Right cardiac atrium (tissue), 5 donors: Measurements from ENCODE around the gene ERF. TPM values are rescaled to one million over a fixed set of nuclear protein-coding genes. Genes with fewer than 3 reads are reported as not detected.

ENCODE experiments used
- ATAC-seq, 2 donors: fragments of 200-7000 bp; cut with Tn5 transposase; one replicate each; pipeline versions ENCODE4 v1.8.0 to v1.9.1; 2020; ENCODE audit warnings: moderate library complexity in 2 of 2, mild to moderate bottlenecking in 1 of 2
- DNase-seq, 3 donors: peaks; one replicate each; pipeline ENCODE4 v3.0.0-alpha.2; 2020
- H3K27ac ChIP-seq: one replicate; pipeline ENCODE4 v1.5.1; 2013; ENCODE audit warnings: mild to moderate bottlenecking, low read length, control low read depth, moderate library complexity
- H3K27me3 ChIP-seq: one replicate; pipeline ENCODE4 v1.6.1; 2013; ENCODE audit not compliant: control insufficient read depth, insufficient read depth
- H3K4me1 ChIP-seq: one replicate; pipeline ENCODE4 v1.6.1; 2013; ENCODE audit warnings: low read length; ENCODE audit not compliant: control insufficient read depth, insufficient read depth
- H3K4me3 ChIP-seq: one replicate; pipeline ENCODE4 v1.5.1; 2013; ENCODE audit warnings: low read length, control low read depth
- H3K9me3 ChIP-seq: one replicate; pipeline ENCODE4 v1.6.1; 2013; ENCODE audit warnings: low read length; ENCODE audit not compliant: control insufficient read depth
- WGBS: extraction: QIAGEN DNeasy Blood & Tissue Kit; methylation state at CpG from one replicate; pipeline ENCODE4 v1.1.7; 2013; 5-methylcytosine and 5-hydroxymethylcytosine counted together
- intact Hi-C, 4 donors: fragments of 100-400 bp; cut with DNase I; formaldehyde crosslinking; loops; one replicate each; pipeline versions ENCODE4 v1.11.0 to v1.14.0; 2022 to 2023
- polyA plus RNA-seq: library from polyadenylated mRNA; stranded (reverse); fragments of 200-250 nt; gene quantifications from one replicate; pipeline ENCODE4 v1.2.3, GENCODE V29; 2013
- total RNA-seq, 4 donors: library from RNA; stranded (reverse); fragmentation: NEBNext Ultra II Directional; extraction: Animal tissue kit (Norgen Biotek cat#: 25700); gene quantifications; one replicate each; pipeline ENCODE4 v1.2.1, GENCODE V29; 2021
- donor health status: healthy with polysubstance abuse.
- donor health status: DM: no; HTN: yes; CAD: no.
- donor health status: DM: no; HTN: no; CAD: no.
- donor health status: DM: no; HTN: yes; CAD: no; lungs with severe emphysema.
- donor health status: DM: yes; HTN: yes; CAD: no.

The ERF gene
- total and polyA plus RNA-seq, 5 donors = 33.3 to 58.1 (median 44.4) TPM

DNA sequence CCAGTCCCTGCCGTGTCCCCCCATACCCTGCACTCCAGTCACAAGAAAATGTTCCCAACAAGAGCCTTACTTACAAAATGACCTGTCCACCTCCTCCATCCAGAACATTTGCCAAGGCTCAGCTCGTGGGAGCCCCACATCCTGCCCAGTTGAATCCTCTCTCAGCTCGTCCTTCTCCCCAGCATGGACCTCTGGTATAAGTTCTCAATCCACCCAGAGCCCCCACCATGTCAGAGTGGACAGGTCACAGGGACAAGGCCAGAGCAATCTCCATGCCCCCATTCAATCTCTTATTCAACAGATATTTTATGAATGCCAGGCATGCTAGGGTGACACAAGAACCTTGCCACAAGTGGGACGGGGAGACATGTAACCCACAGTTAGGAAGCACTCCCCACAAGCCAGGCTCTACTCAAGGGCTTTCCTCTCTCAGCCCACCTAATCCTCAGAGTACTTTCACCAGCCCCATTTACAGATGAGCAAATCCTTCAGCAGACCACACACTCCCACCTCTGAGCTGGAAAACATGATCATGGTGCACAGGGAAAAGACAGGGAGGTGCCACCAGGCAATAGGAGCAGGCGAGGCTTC lies 52.5 kb downstream of the ERF start:
- no peaks in the 10 kb centered on the region for H3K9me3 ChIP-seq
- no peaks in the 10 kb centered on the region for H3K27me3 ChIP-seq
- H3K27ac ChIP-seq = peak overlapping the region; percentile 40
- peaks cover 4% of the 10 kb centered on the region for H3K4me1 ChIP-seq
- DNase-seq (no peak), ATAC-seq (no peak)
- no peak overlapping the region for H3K4me3 ChIP-seq
- WGBS = 74% methylated on average over 5 of the region's 5 CpGs
- intact Hi-C loops = no loop called here

DNA sequence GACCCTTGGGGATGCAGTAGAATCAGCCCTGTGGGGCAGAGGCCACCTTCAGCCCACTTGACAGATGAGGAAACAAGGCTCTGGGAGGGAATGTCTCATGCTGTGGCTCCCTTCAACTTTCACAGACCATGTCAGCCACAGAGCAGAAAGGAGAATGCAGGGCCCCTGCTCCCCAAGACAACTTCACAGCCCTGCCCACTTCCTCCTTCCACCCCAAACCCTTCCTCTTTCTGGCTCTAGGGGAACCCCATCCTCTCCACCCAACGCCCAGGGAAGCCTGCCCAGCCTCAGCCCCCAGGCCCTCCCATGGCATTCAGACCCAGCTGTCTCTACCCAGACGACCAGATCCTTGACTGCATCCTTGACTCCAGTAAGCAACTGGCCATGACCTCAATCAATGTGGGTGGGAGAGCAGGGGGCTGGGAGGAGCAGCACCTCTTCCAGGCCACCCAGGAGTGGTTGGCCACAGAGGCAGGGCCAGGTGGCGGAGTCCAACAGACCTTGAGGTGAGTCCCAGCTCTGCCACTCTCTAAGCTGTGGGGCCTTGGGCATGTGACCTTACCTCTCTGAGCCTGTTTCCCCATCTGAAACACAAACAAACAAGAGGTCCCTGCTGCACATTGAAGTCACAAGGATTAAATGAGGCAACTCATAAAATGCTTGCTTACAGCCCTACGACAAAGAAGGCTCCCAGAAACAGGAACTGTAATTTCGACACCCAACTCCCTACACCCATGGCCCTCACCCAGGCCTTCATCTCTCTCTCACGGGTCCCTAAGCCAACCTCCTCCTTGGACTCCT lies 53.2 kb downstream of the ERF start:
- intact Hi-C loops = no loop called here
- DNase-seq = peak in 2 of 3 donors; percentile 69 to 76
- H3K4me3 ChIP-seq = no peak overlapping the region

DNA sequence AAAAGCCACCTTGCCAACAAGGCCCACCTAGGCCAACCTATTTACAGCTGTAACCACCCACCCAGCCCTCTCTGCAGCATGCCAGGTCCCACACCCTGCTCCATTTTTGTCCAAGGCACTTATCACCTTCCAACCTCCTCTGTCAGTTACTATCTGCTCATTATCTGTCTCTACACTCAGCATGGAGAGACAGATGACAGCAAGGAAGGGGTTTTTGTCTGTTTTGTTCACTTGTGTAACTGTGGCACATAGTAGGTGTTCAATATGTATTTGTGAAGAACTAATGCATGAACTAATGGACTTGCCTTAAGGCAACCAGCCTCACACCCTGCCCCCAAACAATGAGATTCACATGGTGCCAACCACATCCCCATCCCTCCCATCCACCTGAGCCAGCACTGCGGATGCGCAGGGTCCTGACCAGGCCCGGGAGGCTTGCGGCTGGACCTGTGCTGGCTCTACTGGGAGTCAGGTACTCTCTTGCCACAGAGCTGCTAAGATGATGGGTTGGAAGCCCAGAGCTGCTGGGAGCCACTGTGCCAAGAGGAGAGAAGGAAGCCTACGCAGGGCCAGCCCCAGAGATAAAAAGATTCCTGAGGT lies 54.7 kb downstream of the ERF start:
- peaks cover 4% of the 10 kb centered on the region for H3K4me1 ChIP-seq
- intact Hi-C loops = no loop called here
- no peaks in the 10 kb centered on the region for H3K27me3 ChIP-seq
- H3K9me3 ChIP-seq = no peaks in the 10 kb centered on the region
- WGBS = 88% methylated on average over 5 of the region's 5 CpGs
- DNase-seq (no peak), ATAC-seq (no peak)
- H3K4me3 ChIP-seq = no peak overlapping the region
- H3K27ac ChIP-seq = no peak overlapping the region

More for the DNA sequence above, 53.2 kb downstream of the ERF start:
- ATAC-seq = peak; percentile 41 to 51
- WGBS = 71% methylated on average over 6 of the region's 6 CpGs
- Histone ChIP-seq H3K4me1 (peaks cover 4% of the 10 kb centered on the region), H3K9me3 (no peaks in the 10 kb centered on the region), H3K27me3 (no peaks in the 10 kb centered on the region), H3K27ac (peak overlapping the region; percentile 50)

DNA sequence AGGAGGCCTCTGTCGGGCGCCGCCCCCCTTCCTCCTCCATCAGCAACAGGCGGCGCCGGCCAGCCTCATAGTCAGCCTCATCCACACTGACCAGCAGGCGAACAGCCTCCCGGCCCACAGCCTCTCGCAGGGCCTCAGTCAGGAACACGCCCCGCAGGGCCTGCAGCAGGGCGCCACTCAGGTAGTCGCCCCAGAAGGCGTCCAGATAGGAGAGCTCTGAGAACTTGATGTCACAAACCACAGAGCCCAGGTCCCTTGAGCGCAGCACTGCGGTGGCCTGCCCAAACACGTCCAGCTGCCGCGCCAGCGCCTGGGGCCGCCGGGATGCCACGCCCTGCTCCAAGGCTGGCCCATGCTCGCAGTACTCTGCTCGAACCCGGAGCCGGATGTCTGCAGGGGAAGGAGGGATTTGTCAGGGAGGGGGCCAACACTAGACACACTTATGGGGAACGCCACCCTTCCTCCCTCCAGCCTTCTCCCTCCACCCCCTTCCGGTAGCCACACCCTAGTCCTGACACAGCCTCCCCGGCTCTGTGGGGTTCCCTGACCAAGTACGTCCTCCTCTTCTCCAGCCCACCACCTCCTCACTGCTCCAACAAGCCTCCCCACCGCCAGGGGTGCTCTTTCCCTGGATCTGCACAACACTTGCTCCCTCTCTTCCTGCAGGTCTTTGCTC lies 55.4 kb downstream of the ERF start:
- no peak overlapping the region for H3K27ac ChIP-seq
- H3K9me3 ChIP-seq = no peaks in the 10 kb centered on the region
- no peak overlapping the region for H3K4me3 ChIP-seq
- intact Hi-C loops = no loop called here
- peak; percentile 58 to 61 for ATAC-seq
- no peaks in the 10 kb centered on the region for H3K27me3 ChIP-seq
- peaks cover 4% of the 10 kb centered on the region for H3K4me1 ChIP-seq
- DNase-seq = peak; percentile 60 to 86 (median 78)
- WGBS = 77% methylated on average over 32 of the region's 32 CpGs

DNA sequence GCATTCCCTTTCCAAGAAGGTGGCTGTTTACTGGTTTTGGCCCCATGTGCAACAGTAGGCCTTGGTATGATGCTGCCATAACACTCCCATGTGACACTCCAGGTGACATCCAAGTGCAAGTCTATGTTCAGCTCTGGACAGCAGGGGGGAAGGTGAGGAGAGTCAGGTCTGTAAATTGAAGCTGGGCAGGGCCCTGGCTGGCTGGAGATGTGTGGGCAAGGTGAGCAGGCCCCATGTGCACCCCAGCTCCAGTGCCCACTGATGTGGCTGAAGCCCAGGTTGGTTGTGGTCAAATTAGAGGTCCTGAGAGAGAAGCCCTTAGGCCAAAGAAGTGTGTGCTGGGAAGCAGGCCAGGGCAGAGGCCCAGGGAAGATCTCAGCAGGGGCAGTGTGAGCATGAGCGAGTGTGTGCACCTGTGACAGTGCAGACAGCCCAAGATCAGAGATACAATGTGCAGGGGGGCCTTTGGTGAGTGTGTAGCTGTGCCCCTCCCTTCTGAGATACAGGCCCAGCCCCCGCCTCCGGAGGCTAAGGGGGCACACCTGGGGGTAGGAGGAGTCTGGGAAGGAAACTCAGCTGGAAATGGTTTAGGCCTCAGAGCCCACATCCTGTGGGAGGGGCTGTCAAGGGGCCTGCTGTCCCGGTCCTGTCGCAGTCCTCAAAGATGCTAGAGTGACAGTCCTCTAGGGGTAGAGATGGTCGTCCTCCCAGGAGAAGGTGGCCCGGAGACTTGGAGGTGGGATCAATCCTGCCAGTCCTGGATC lies 56.1 kb downstream of the ERF start:
- no peaks in the 10 kb centered on the region for H3K9me3 ChIP-seq
- DNase-seq = no peak
- H3K4me3 ChIP-seq = no peak overlapping the region
- intact Hi-C loops = no loop called here
- no peak for ATAC-seq
- H3K27me3 ChIP-seq = no peaks in the 10 kb centered on the region
- peak overlapping the region; percentile 3 for H3K27ac ChIP-seq
- 65% methylated on average over 7 of the region's 7 CpGs for WGBS
- peaks cover 4% of the 10 kb centered on the region for H3K4me1 ChIP-seq

Other genes starting within 250 kb of the ERF start
- 10 to 100 TPM; 12.5 to 18.3 (median 14.6) TPM for gene GRIK5, start 184.9 kb downstream of the ERF start, total RNA-seq
- 8.9 TPM for gene GRIK5, start 184.9 kb downstream of the ERF start, polyA plus RNA-seq
- gene ZNF574, start 179.0 kb downstream of the ERF start, total RNA-seq = 1 to 10 TPM; 8.4 to 9.3 (median 8.5) TPM
- gene ZNF574, start 179.0 kb downstream of the ERF start, polyA plus RNA-seq = 5.2 TPM
- 1 to 10 TPM; 1.4 to 1.6 (median 1.6) TPM for gene POU2F2, start 122.7 kb downstream of the ERF start, total RNA-seq
- 0.77 TPM for gene POU2F2, start 122.7 kb downstream of the ERF start, polyA plus RNA-seq
- 10 to 100 TPM; 14.6 to 19.9 (median 17.8) TPM for gene DEDD2, start 37.5 kb downstream of the ERF start, total RNA-seq
- gene DEDD2, start 37.5 kb downstream of the ERF start, polyA plus RNA-seq = 21.6 TPM
- gene ZNF526, start 34.8 kb downstream of the ERF start, total RNA-seq = 1 to 10 TPM; 5.4 to 7.3 (median 6.5) TPM
- gene ZNF526, start 34.8 kb downstream of the ERF start, polyA plus RNA-seq = 3.3 TPM
- 10 to 100 TPM; 32.0 to 37.3 (median 34.9) TPM for gene GSK3A, start 12.5 kb downstream of the ERF start, total RNA-seq
- 46.5 TPM for gene GSK3A, start 12.5 kb downstream of the ERF start, polyA plus RNA-seq
- gene CIC, start 14.1 kb upstream of the ERF start, total RNA-seq = 10 to 100 TPM; 36.4 to 42.7 (median 39.6) TPM
- gene CIC, start 14.1 kb upstream of the ERF start, polyA plus RNA-seq = 28.6 TPM
- under 1 TPM in 3 of 4 donors, not detected in 1; 0.20 to 0.32 (median 0.26) TPM for gene PRR19, start 47.0 kb upstream of the ERF start, total RNA-seq
- 0.29 TPM for gene PRR19, start 47.0 kb upstream of the ERF start, polyA plus RNA-seq
- 1 to 10 TPM; 1.6 to 5.9 (median 4.4) TPM for gene PAFAH1B3, start 47.5 kb upstream of the ERF start, total RNA-seq
- 4.3 TPM for gene PAFAH1B3, start 47.5 kb upstream of the ERF start, polyA plus RNA-seq
- gene TMEM145, start 58.2 kb upstream of the ERF start, total RNA-seq = 1 to 10 TPM in 3 of 4 donors, under 1 TPM in 1; 0.91 to 1.6 (median 1.2) TPM
- gene TMEM145, start 58.2 kb upstream of the ERF start, polyA plus RNA-seq = 0.41 TPM
- gene MEGF8, start 70.5 kb upstream of the ERF start, total RNA-seq = 10 to 100 TPM; 28.6 to 36.3 (median 32.4) TPM
- gene MEGF8, start 70.5 kb upstream of the ERF start, polyA plus RNA-seq = 28.7 TPM
- gene CNFN, start 135.2 kb upstream of the ERF start, total RNA-seq = under 1 TPM in 3 of 4 donors, not detected in 1; 0.50 to 0.91 (median 0.66) TPM
- gene CNFN, start 135.2 kb upstream of the ERF start, polyA plus RNA-seq = 1.9 TPM
- gene LIPE, start 172.3 kb upstream of the ERF start, total RNA-seq = 10 to 100 TPM in 2 of 4 donors, 1 to 10 TPM in 2; 9.4 to 44.9 (median 12.3) TPM
- gene LIPE, start 172.3 kb upstream of the ERF start, polyA plus RNA-seq = 81.6 TPM
- gene CXCL17, start 187.8 kb upstream of the ERF start, total RNA-seq = not detected
- not detected for gene CXCL17, start 187.8 kb upstream of the ERF start, polyA plus RNA-seq